ENCODE data around the gene NBAS.

- TF ChIP-seq CTCF (IDR thresholded peaks at IDR 0.05 in 4 of 5, conservative IDR thresholded peaks at IDR 0.05 in 1 of 5) (no peak), POLR2A (IDR thresholded peaks at IDR 0.05) (no peak)
Measured at GRCh38 chr2:15269043-15269442, 292.1 kb downstream of the NBAS start.
